Measurements from ENCODE around the gene SLC25A21.
"Not testable (repeated sequence)": the region's sequence is repeated elsewhere in the genome, so short reads cannot be mapped to it uniquely, and the experiment has no call there.

The SLC25A21 gene

DNA sequence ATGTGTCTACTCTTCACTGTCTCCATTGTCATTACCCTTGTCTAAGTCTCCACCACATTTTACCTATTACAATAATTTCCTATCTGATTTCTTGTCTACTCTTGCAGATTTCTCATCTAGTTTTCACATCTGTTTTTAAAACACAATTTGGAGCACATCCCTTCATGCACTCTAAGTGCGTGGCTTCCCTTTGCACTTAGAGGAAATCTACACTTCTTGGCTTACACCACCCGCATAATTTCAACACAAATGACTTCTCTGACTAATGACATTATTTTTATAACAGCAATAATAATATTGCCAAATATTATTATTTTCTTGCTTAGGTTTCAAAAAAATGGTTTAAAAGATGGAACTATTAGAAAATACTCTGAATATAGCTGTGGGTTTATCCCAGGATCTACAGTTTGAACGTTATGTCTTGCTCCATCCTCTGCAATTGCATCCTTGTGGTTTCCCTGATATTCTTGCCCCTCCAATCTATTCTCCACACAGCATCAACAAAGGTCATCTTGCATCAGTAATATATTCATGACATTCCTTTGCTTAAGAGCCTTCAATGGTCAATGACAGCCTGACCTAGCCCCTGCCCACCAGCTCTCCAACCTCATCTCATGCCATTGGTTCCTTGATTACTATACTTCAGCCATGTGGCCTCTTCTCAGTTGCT lies 153.7 kb downstream of the SLC25A21 start:
- no peak for FAIRE-seq
- no peak for TF ChIP-seq POLR2A (IDR thresholded peaks at IDR 0.05; ENCODE audit: low read depth, low read length)
- no peak for DNase-seq (ENCODE audit: insufficient read length, low spot score)

DNA sequence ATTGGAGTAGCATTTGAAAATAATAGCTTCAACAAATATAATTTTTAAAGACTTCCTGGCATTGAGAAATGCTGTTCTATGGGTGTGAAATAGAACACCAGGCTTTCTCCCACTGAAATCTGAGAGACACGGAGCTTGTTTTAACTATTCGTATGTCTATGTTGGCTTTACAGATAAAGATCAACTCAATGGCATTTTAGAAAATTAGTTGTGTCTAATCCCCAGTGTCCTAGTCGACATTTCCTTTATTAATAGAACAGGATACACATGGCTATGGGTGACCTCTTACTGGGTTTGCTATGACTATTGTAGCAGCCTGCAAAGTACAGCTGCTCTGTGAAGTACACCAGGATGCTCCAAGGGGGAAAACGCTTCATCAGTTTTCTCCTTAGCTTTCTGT lies 159.3 kb downstream of the SLC25A21 start:
- FAIRE-seq = no peak
- DNase-seq (ENCODE audit: insufficient read length, low spot score) = no peak
- no peak for TF ChIP-seq POLR2A (IDR thresholded peaks at IDR 0.05; ENCODE audit: low read depth, low read length)

DNA sequence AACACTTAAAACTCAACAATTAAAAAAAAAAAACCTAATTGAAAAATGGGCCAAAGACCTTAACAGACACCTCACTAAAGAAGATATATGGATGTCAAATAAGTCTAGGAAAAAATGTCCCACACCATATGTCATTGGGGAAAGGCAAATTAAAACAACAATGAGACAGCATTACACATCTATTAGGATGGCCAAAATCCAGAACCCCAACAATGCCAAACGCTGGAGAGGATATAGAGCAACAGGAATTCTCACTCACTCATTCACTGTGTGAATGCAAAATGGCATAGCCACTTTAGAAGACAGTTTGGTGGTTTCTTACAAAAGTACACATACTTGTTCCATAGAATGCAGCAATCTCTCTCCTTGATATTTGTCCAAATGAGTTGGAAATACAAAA lies 173.7 kb downstream of the SLC25A21 start:
- DNase-seq (ENCODE audit: insufficient read length, low spot score) (no peak), FAIRE-seq (no peak)
- no peak for TF ChIP-seq POLR2A (IDR thresholded peaks at IDR 0.05; ENCODE audit: low read depth, low read length)

DNA sequence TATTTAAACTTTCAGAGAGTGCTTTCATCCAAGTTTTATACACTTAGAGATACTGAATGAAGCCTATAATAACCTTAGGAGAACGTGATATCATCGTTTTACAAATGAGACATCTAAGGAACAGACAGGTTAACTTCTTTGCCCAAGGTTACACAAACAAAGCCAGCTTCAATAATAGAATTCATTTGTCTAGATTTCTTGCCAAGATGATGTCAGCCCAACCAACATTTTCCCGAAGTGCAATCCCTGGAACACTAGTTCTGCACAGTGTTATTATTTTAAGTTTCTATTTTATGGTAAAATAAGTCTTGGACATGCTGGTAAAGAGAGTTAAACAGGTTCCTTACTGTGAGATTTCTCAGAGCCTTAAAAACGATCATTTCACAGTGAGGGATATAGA lies 174.6 kb downstream of the SLC25A21 start:
- no peak for TF ChIP-seq POLR2A (IDR thresholded peaks at IDR 0.05; ENCODE audit: low read depth, low read length)
- FAIRE-seq (no peak), DNase-seq (ENCODE audit: insufficient read length, low spot score) (no peak)

DNA sequence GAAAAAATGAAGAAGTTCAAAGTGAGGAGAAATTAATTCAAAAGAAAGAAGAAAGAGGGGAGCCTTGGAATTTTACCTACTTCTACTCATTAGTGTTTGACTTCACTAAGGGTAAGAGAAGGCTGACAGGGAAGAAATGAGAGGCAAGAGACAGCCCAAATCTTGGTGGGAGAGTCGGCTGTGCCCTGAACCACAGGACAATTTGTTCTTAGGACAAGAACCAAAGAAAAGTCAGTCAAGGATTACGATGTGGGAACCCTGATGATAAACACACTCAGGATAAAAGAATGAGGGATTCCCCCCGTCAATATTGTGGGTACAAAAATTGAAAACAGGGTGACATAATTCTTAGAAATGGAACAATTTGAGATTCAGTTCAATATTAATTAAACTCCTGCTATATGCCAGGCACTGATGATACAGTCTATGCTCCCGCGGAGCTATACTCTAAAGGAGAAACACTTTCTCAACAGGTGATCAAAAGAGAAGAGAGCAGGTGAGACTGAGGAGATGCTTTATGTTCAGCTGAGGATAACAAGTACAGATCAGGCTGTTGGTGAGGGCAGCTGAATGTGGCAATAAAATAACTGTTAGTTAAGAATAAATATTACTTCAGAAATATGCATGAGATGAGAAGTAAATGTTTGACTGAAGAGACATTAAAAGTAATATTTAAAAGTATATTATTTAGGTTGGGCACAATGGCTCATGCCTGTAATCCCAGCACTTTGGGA lies 175.4 kb downstream of the SLC25A21 start:
- no peak for TF ChIP-seq POLR2A (IDR thresholded peaks at IDR 0.05; ENCODE audit: low read depth, low read length)
- no peak for FAIRE-seq
- no peak for DNase-seq (ENCODE audit: insufficient read length, low spot score)

DNA sequence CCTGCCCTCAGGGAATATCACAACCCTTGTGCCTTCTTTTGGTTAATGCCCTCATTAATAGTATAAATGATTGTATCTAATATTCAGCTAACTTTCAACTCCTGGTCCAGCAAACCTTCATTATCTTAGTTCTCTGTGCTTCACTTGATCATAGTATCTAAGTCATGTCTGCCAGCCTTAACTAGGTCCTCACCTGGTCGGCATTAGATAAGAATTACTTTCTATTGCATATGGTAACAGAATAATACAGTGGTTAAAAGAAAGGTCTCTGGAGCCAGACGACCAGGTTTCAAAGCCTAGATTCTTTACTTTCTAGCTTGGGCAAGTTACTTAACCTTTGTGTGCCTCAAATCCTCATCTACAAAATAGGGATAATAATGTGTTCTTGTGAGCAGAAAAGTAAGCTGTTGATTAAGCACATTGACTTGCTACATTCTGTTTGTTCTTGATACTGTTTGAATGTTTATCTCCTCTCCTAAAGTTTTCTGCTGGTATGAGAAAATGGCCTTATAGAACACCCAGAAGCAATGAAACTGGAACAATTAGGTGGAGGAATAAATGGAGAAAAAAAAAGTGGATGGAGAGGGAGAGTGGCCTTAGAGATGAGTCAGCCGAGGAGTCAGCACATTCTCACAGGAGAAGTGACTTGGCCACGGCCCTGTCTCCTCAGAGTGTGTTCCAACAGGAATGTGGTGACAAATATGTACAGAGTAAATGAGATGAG lies 176.1 kb downstream of the SLC25A21 start:
- no peak for TF ChIP-seq POLR2A (IDR thresholded peaks at IDR 0.05; ENCODE audit: low read depth, low read length)
- DNase-seq (ENCODE audit: insufficient read length, low spot score) (peak; percentile 12), FAIRE-seq (no peak)

DNA sequence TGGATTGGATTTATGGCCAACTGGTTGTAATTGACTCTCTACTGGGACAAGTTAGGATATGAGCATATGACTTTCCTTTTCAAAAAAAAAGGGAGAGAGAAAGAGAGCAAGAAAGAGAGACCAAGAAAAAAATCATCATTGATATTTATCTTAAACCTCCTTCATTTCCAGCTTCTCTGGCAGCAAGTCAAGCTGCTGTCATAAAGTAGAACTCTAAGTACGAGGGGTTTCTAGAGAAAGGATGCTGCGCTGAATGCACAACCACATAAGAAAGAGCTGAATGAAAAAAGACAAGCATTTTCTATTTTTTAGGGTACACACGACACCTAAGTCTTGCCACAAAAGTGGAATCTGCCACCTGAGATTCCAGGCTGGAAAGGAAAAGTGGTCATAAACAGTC lies 182.6 kb downstream of the SLC25A21 start:
- TF ChIP-seq POLR2A (IDR thresholded peaks at IDR 0.05; ENCODE audit: low read depth, low read length) = no peak
- no peak for DNase-seq (ENCODE audit: insufficient read length, low spot score)
- FAIRE-seq = no peak

DNA sequence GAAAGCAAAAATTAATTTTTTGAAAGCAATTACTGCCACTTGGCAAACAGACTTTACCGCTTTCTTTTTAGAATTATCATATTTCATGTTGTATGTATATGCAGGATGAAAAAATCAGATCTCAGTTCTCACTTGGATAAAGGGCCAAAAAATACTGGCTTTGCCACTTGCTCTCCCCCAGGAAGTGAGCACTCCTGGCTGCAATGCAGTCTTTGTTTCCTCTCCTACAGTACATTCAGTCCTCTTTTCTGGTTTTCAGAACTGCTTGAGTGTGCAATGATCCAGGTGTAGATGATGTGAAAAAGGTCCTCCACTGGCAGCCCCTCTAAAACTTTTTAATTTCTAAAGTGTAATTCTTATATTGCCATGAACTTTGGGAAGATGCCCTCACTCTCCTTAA lies 183.4 kb downstream of the SLC25A21 start:
- FAIRE-seq = no peak
- no peak for TF ChIP-seq POLR2A (IDR thresholded peaks at IDR 0.05; ENCODE audit: low read depth, low read length)

DNA sequence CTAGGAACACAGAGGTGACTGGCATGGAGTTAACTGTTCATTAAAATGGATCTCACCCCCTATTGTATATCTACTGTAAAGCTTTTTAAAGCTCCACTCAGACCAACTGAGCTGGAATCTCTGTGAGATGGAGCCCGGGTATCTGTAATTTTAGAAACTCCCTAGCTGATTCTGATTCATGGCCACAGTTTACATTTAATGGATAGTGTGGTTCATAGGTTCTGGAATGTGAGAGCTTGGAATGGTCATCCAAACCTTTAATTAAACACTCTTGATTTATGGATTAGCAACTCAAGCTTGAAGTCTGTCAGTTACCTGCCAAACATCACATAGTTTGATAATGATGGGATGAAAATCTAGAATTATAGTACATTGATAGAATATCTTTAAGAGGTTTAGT lies 183.8 kb downstream of the SLC25A21 start:
- FAIRE-seq (no peak), DNase-seq (ENCODE audit: insufficient read length, low spot score) (no peak)
- TF ChIP-seq POLR2A (IDR thresholded peaks at IDR 0.05; ENCODE audit: low read depth, low read length) = no peak

More for the DNA sequence above, 183.4 kb downstream of the SLC25A21 start:
- no peak for DNase-seq (ENCODE audit: insufficient read length, low spot score)

DNA sequence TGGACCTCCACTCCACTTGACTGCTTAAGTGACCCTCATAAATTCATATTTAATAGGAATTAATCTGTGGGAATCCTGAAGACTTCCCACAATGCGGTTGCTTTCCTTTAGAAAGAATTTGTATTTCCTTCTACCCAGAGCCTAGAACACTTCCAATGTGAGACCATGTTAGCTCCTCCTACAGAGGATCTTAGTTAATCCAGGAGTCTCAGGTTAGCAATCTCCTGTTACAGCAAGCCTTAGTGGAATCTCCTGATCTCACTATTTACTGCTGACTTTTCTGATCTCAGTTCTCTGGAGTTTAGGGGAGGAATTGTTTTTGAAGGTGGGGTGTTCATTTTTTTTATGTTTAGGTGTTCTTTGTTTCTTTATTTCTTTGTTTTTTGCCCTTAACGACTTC lies 186.0 kb downstream of the SLC25A21 start:
- FAIRE-seq (no peak), DNase-seq (ENCODE audit: insufficient read length, low spot score) (no peak)
- no peak for TF ChIP-seq POLR2A (IDR thresholded peaks at IDR 0.05; ENCODE audit: low read depth, low read length)

DNA sequence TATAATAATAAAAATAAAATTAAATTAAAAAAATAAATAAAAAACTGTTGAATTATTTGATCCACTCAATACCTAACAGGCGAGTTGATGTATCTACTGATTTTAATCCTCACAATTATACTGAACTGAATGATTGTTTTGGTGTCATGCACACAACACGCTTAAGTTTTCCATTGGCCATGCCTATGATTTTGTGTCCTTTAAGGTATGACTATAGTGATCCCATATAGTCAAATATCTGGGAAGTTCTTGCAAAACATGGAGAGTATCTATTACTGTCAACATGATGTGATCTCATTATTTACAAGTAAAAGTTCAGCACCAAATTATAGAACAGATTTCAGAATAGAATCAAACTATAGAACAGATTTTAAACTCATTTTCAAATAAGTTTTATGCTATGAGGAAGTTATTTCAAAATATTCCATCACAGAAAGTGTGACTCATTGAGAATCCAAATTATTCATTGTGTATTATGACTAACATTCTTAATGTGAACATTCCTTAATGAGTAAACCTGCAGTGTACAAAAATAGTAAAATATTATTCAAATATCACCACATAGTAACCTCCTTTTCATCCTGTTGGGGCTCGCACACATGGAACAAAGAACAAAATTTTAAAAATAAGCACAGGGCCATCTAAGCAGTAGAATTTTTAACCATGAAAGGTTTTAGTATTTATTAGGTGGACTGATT lies 190.4 kb downstream of the SLC25A21 start:
- DNase-seq (ENCODE audit: insufficient read length, low spot score) (no peak), FAIRE-seq (no peak)
- no peak for TF ChIP-seq POLR2A (IDR thresholded peaks at IDR 0.05; ENCODE audit: low read depth, low read length)

DNA sequence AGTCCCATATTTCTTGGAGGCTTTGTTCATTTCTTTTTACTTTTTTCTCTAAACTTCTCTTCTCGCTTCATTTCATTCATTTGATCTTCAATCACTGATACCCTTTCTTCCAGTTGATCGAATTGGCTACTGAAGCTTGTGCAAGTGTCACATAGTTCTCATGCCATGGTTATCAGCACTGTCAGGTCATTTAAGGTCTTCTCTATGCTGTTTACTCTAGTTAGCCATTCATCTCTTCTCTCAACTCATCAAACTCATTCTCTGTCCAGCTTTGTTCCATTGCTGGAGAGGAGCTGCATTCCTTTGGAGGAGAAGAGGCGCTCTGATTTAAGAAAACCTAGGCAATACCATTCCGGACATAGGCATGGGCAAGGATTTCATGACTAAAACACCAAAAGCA lies 192.0 kb downstream of the SLC25A21 start:
- DNase-seq (ENCODE audit: insufficient read length, low spot score); FAIRE-seq: not testable (repeated sequence)

DNA sequence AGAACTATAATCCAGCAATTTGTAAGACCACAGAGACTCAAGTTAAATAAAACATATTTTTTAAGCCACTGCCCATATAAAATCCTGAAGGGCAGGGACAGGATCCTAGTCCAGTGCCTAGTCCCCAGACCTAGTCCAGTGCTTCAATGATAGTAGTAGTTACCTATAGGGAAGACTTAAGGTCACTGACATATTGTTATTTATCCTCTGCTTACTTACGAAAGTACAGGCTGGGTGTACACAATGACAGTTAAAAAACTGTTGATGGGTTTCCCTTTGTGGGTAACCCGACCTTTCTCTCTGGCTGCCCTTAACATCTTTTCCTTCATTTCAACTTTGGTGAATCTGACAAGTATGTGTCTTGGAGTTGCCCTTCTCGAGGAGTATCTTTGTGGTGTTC lies 192.5 kb downstream of the SLC25A21 start:
- no peak for TF ChIP-seq POLR2A (IDR thresholded peaks at IDR 0.05; ENCODE audit: low read depth, low read length)
- DNase-seq (ENCODE audit: insufficient read length, low spot score) (no peak), FAIRE-seq (no peak)

DNA sequence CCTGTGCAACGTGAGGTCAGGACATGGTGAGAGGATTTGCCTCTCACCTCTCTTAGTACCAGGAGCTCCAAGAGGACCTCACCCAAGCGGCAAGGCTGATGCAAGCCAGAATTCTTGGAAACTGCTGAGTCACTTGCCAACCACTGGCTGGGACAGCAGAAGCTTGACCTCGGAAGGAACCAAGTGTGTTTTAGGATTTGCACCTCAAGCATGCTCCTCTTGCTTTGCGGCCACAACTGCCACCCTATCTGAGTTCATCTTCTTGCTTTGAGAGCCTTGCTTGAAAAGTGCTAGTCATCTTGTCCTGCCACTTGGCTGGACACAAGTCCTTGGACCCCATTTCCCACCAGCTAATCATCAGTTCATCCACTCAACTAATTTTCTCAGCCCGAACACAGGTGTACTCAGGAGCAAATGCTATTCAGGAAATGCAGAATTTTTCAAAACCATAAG lies 195.8 kb downstream of the SLC25A21 start:
- no peak for TF ChIP-seq POLR2A (IDR thresholded peaks at IDR 0.05; ENCODE audit: low read depth, low read length)
- DNase-seq (ENCODE audit: insufficient read length, low spot score) (no peak), FAIRE-seq (no peak)

All from H54 (cell line).